Activated T-cell treated with anti-CD3 and anti-CD28 coated beads for 1 hour (primary cell): Measurements from ENCODE around the gene CHTOP.
"Not testable (repeated sequence)": the region's sequence is repeated elsewhere in the genome, so short reads cannot be mapped to it uniquely, and the experiment has no call there.

Experiments
- DNase-seq: peaks from one replicate; pipeline ENCODE4 v3.0.0-alpha.2; 2020; ENCODE audit warnings: low read depth

The CHTOP gene

GRCh38 chr1:153633754-153634665, at the start of gene CHTOP:
Gene CHTOP (plus strand): TSS chr1:153634066. CDS start chr1:153636589, 2,523 bp downstream.
- peak; percentile 96 for DNase-seq

GRCh38 chr1:153585006-153585405, 48.9 kb upstream of the CHTOP start:
- no peak for DNase-seq

- no peak for DNase-seq
These were observed 47.5 kb upstream of the CHTOP start for GRCh38 chr1:153586347-153586746.

- DNase-seq: no peak
These were observed 46.6 kb upstream of the CHTOP start for GRCh38 chr1:153587314-153587713.

- not testable (repeated sequence) for DNase-seq
These were observed 45.8 kb upstream of the CHTOP start for GRCh38 chr1:153588033-153588432.

- DNase-seq: no peak
These were observed 45.4 kb upstream of the CHTOP start for GRCh38 chr1:153588482-153588881.

GRCh38 chr1:153592748-153593147, 41.1 kb upstream of the CHTOP start:
- DNase-seq: no peak

GRCh38 chr1:153597206-153597605, 36.7 kb upstream of the CHTOP start:
- no peak for DNase-seq

- DNase-seq: no peak
These were observed 35.3 kb upstream of the CHTOP start for GRCh38 chr1:153598309-153599172.

GRCh38 chr1:153599847-153600246, 34.0 kb upstream of the CHTOP start:
- no peak for DNase-seq

GRCh38 chr1:153602749-153603148, 31.1 kb upstream of the CHTOP start:
- no peak for DNase-seq

- DNase-seq: no peak
These were observed 27.7 kb upstream of the CHTOP start for GRCh38 chr1:153606194-153606593.

- no peak for DNase-seq
These were observed 26.5 kb upstream of the CHTOP start for GRCh38 chr1:153607381-153607780.

GRCh38 chr1:153608089-153608682, 25.7 kb upstream of the CHTOP start:
- DNase-seq: no peak

GRCh38 chr1:153608742-153609584, 24.9 kb upstream of the CHTOP start:
- no peak for DNase-seq

- no peak for DNase-seq
These were observed 24.3 kb upstream of the CHTOP start for GRCh38 chr1:153609585-153609907.

- no peak for DNase-seq
These were observed 23.5 kb upstream of the CHTOP start for GRCh38 chr1:153610334-153610733.

- no peak for DNase-seq
These were observed 23.0 kb upstream of the CHTOP start for GRCh38 chr1:153610811-153611301.

- DNase-seq: no peak
These were observed 22.5 kb upstream of the CHTOP start for GRCh38 chr1:153611356-153611755.

- DNase-seq: no peak
These were observed 21.6 kb upstream of the CHTOP start for GRCh38 chr1:153612111-153612754.

- no peak for DNase-seq
These were observed 21.0 kb upstream of the CHTOP start, which contains the start of gene S100A16 for GRCh38 chr1:153612755-153613331. Gene S100A16 (minus strand): TSS chr1:153613137. CDS start chr1:153608151, 4,986 bp downstream.
